Measurements from ENCODE around the gene TMEM161B.
"Not testable (repeated sequence)": the region's sequence is repeated elsewhere in the genome, so short reads cannot be mapped to it uniquely, and the experiment has no call there.

TMEM161B gene

GRCh38 chr5:88268385-88269184 lies at the start of gene TMEM161B:
TSS of gene TMEM161B (minus strand) at chr5:88268845. CDS start at chr5:88268723, 122 bp downstream.
- DNase-seq (ENCODE audit: low spot score) = peak; percentile 80

- no peak for DNase-seq (ENCODE audit: low spot score)
Measured at GRCh38 chr5:88304356-88304755, 35.7 kb upstream of the TMEM161B start.

GRCh38 chr5:88298425-88298824 lies 29.8 kb upstream of the TMEM161B start:
- no peak for DNase-seq (ENCODE audit: low spot score)

- no peak for DNase-seq (ENCODE audit: low spot score)
Measured at GRCh38 chr5:88290801-88291200, 22.2 kb upstream of the TMEM161B start.

- DNase-seq (ENCODE audit: low spot score) = no peak
Measured at GRCh38 chr5:88288528-88289197, 20.0 kb upstream of the TMEM161B start.

GRCh38 chr5:88287846-88288527 lies 19.3 kb upstream of the TMEM161B start:
- DNase-seq (ENCODE audit: low spot score) = no peak

- no peak for DNase-seq (ENCODE audit: low spot score)
Measured at GRCh38 chr5:88287302-88287701, 18.7 kb upstream of the TMEM161B start.

GRCh38 chr5:88283690-88284089 lies 15.0 kb upstream of the TMEM161B start:
- DNase-seq (ENCODE audit: low spot score) = no peak

GRCh38 chr5:88281322-88281721 lies 12.7 kb upstream of the TMEM161B start:
- no peak for DNase-seq (ENCODE audit: low spot score)

- DNase-seq (ENCODE audit: low spot score) = no peak
Measured at GRCh38 chr5:88279584-88279983, 10.9 kb upstream of the TMEM161B start.

- no peak for DNase-seq (ENCODE audit: low spot score)
Measured at GRCh38 chr5:88276378-88276777, 7.7 kb upstream of the TMEM161B start.

- no peak for DNase-seq (ENCODE audit: low spot score)
Measured at GRCh38 chr5:88275581-88275980, 6.9 kb upstream of the TMEM161B start.

- peak; percentile 10 for DNase-seq (ENCODE audit: low spot score)
Measured at GRCh38 chr5:88269222-88269771, 652 bp upstream of the TMEM161B start.

- not testable (repeated sequence) for DNase-seq (ENCODE audit: low spot score)
Measured at GRCh38 chr5:88264565-88264964, 4.1 kb downstream of the TMEM161B start.

GRCh38 chr5:88263349-88263748 lies 5.3 kb downstream of the TMEM161B start:
- DNase-seq (ENCODE audit: low spot score) = no peak

- no peak for DNase-seq (ENCODE audit: low spot score)
Measured at GRCh38 chr5:88262116-88262515, 6.5 kb downstream of the TMEM161B start.

- no peak for DNase-seq (ENCODE audit: low spot score)
Measured at GRCh38 chr5:88258636-88259035, 10.0 kb downstream of the TMEM161B start.

- no peak for DNase-seq (ENCODE audit: low spot score)
Measured at GRCh38 chr5:88256872-88257271, 11.8 kb downstream of the TMEM161B start.

GRCh38 chr5:88256037-88256436 lies 12.6 kb downstream of the TMEM161B start:
- DNase-seq (ENCODE audit: low spot score) = no peak

- DNase-seq (ENCODE audit: low spot score) = no peak
Measured at GRCh38 chr5:88254320-88254719, 14.3 kb downstream of the TMEM161B start.

- no peak for DNase-seq (ENCODE audit: low spot score)
Measured at GRCh38 chr5:88251048-88251711, 17.5 kb downstream of the TMEM161B start.

- DNase-seq (ENCODE audit: low spot score) = no peak
Measured at GRCh38 chr5:88250010-88250409, 18.6 kb downstream of the TMEM161B start.

Data from hematopoietic multipotent progenitor cell treated with erythropoietin and hydrocortisone succinate and interleukin-3 and kit ligand, for 15 days (in vitro differentiated cells).